K562 (cell line): ENCODE results near the gene WDR18. TPM values are rescaled to one million over a fixed set of nuclear protein-coding genes. Genes with fewer than 3 reads are reported as not detected.

Experiments used
- CHAMP1 ChIP-seq: fragments of 450-650 bp; IDR thresholded peaks from 2 replicates; pipeline ENCODE4 v1.6.1; 2016; ENCODE audit warnings: mild to moderate bottlenecking
- MEF2D ChIP-seq: conservative IDR thresholded peaks from 2 replicates; pipeline ENCODE4 v1.6.1; 2016; ENCODE audit warnings: low read depth, missing genetic modification characterization, missing compliant biosample characterization
- NRF1 ChIP-seq, 2 experiments: fragments of 450-650 bp; IDR thresholded peaks in 1 of 2; conservative IDR thresholded peaks in 1 of 2; 2 replicates each; pipeline ENCODE4 v1.6.1; 2014; ENCODE audit warnings: mild to moderate bottlenecking in 2 of 2
- PCBP1 ChIP-seq: fragments of 200-400 bp; formaldehyde crosslinking; IDR thresholded peaks from 2 replicates; pipeline ENCODE4 v1.6.1; 2018; ENCODE audit warnings: mild to moderate bottlenecking, low read depth, low read length; ENCODE audit not compliant: poor library complexity, severe bottlenecking
- POLR2G ChIP-seq: fragments of 200-400 bp; formaldehyde crosslinking; IDR thresholded peaks from 2 replicates; pipeline ENCODE4 v1.6.1; 2017; ENCODE audit warnings: low read depth, mild to moderate bottlenecking, antibody characterized with exemption, low read length, moderate library complexity
- TAL1 ChIP-seq: fragments of 450-650 bp; IDR thresholded peaks from 2 replicates; pipeline ENCODE4 v1.6.1; 2016; ENCODE audit warnings: mild to moderate bottlenecking
- ZFX ChIP-seq: sonication (generic); formaldehyde crosslinking; IDR thresholded peaks from 2 replicates; pipeline ENCODE4 v1.8.0; 2022; ENCODE audit warnings: mild to moderate bottlenecking, missing genetic modification reagents, moderate library complexity
- ZNF316 ChIP-seq: fragments of 450-650 bp; IDR thresholded peaks from 2 replicates; pipeline ENCODE4 v1.6.1; 2016
- ZNF695 ChIP-seq: fragments of 450-650 bp; formaldehyde crosslinking; IDR thresholded peaks from 2 replicates; pipeline ENCODE4 v1.4.0; 2020; ENCODE audit warnings: mild to moderate bottlenecking, moderate library complexity
- ZNF77 ChIP-seq: fragments of 250-450 bp; sonication (Bioruptor Pico); IDR thresholded peaks from 2 replicates; pipeline ENCODE4 v1.5.0; 2020
- polyA plus RNA-seq, 8 experiments: library from polyadenylated mRNA; depleted of rRNA in 4 of 8; stranded (reverse) in 5 of 8; unstranded in 3 of 8; fragments of >200 nt; fragmentation: Nextera tagmentation in 2 of 8; fragmentation: Illumina TruSeq in 1 of 8; extraction: Ambion mirVana in 2 of 8; extraction: Trizol in 1 of 8; gene quantifications; 2 replicates each; pipeline versions ENCODE4 v1.2.1 to v1.2.3, GENCODE V29; 2011 to 2014; ENCODE audit warnings: inconsistent platforms in 1 of 8, missing spikeins in 1 of 8
- total RNA-seq, 7 experiments: library from RNA; depleted of rRNA in 6 of 7; stranded (reverse); fragments of >200 nt in 6 of 7; fragmentation: Illumina TruSeq in 2 of 7; extraction: Trizol in 2 of 7; gene quantifications; 2 replicates each; pipeline versions ENCODE4 v1.2.1 to v1.2.3, GENCODE V29; 2011 to 2021; ENCODE audit warnings: low replicate concordance in 1 of 7
- TF ChIP-seq, protein P1 (sequence below): fragments of 450-650 bp; IDR thresholded peaks from 2 replicates; pipeline ENCODE4 v1.6.1; 2017; ENCODE audit warnings: antibody characterized with exemption, mild to moderate bottlenecking
- TF ChIP-seq, protein P2 (sequence below): IDR thresholded peaks from 2 replicates; pipeline ENCODE4 v1.6.1; 2011; ENCODE audit warnings: borderline replicate concordance, low read depth, mild to moderate bottlenecking, moderate library complexity, low read length; ENCODE audit not compliant: insufficient read depth, poor library complexity, severe bottlenecking
- TF ChIP-seq, protein P3 (sequence below): fragments of 450-650 bp; IDR thresholded peaks from 2 replicates; pipeline ENCODE4 v1.6.1; 2016; ENCODE audit warnings: missing biosample characterization, missing genetic modification characterization

Gene WDR18
- total and polyA plus RNA-seq, 9 of the 15 experiments (the other 6 are each of a cell fraction or from before 2014, with no cell fraction given) = 0.65 to 181 (median 30.1) TPM

GRCh38 chr19:948842-949496, 35.2 kb upstream of the WDR18 start (continued):
- TF ChIP-seq, protein P1, sequence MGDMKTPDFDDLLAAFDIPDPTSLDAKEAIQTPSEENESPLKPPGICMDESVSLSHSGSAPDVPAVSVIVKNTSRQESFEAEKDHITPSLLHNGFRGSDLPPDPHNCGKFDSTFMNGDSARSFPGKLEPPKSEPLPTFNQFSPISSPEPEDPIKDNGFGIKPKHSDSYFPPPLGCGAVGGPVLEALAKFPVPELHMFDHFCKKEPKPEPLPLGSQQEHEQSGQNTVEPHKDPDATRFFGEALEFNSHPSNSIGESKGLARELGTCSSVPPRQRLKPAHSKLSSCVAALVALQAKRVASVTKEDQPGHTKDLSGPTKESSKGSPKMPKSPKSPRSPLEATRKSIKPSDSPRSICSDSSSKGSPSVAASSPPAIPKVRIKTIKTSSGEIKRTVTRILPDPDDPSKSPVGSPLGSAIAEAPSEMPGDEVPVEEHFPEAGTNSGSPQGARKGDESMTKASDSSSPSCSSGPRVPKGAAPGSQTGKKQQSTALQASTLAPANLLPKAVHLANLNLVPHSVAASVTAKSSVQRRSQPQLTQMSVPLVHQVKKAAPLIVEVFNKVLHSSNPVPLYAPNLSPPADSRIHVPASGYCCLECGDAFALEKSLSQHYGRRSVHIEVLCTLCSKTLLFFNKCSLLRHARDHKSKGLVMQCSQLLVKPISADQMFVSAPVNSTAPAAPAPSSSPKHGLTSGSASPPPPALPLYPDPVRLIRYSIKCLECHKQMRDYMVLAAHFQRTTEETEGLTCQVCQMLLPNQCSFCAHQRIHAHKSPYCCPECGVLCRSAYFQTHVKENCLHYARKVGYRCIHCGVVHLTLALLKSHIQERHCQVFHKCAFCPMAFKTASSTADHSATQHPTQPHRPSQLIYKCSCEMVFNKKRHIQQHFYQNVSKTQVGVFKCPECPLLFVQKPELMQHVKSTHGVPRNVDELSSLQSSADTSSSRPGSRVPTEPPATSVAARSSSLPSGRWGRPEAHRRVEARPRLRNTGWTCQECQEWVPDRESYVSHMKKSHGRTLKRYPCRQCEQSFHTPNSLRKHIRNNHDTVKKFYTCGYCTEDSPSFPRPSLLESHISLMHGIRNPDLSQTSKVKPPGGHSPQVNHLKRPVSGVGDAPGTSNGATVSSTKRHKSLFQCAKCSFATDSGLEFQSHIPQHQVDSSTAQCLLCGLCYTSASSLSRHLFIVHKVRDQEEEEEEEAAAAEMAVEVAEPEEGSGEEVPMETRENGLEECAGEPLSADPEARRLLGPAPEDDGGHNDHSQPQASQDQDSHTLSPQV = no peak
- TF ChIP-seq ZNF77 (no peak), ZFX (CRISPR knock-in tag) (no peak), PCBP1 (no peak), ZNF695 (CRISPR knock-in tag) (no peak), POLR2G (peak; percentile 48), MEF2D (tag) (no peak), CHAMP1 (no peak), NRF1 (conservative IDR thresholded peaks at IDR 0.05 in 1 of 2, IDR thresholded peaks at IDR 0.05 in 1 of 2) (no peak), ZNF316 (peak; percentile 41; the same call in 1 of the 2 replicates), TAL1 (no peak)
- TF ChIP-seq, protein P2, sequence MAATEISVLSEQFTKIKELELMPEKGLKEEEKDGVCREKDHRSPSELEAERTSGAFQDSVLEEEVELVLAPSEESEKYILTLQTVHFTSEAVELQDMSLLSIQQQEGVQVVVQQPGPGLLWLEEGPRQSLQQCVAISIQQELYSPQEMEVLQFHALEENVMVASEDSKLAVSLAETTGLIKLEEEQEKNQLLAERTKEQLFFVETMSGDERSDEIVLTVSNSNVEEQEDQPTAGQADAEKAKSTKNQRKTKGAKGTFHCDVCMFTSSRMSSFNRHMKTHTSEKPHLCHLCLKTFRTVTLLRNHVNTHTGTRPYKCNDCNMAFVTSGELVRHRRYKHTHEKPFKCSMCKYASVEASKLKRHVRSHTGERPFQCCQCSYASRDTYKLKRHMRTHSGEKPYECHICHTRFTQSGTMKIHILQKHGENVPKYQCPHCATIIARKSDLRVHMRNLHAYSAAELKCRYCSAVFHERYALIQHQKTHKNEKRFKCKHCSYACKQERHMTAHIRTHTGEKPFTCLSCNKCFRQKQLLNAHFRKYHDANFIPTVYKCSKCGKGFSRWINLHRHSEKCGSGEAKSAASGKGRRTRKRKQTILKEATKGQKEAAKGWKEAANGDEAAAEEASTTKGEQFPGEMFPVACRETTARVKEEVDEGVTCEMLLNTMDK = no peak
- TF ChIP-seq, protein P3, sequence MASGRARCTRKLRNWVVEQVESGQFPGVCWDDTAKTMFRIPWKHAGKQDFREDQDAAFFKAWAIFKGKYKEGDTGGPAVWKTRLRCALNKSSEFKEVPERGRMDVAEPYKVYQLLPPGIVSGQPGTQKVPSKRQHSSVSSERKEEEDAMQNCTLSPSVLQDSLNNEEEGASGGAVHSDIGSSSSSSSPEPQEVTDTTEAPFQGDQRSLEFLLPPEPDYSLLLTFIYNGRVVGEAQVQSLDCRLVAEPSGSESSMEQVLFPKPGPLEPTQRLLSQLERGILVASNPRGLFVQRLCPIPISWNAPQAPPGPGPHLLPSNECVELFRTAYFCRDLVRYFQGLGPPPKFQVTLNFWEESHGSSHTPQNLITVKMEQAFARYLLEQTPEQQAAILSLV (tag) = no peak
